HepG2 (cell line): ENCODE measurements around the gene C17orf75. TPM values are rescaled to one million over a fixed set of nuclear protein-coding genes. Genes with fewer than 3 reads are reported as not detected.
"Not testable (repeated sequence)": the region's sequence is repeated elsewhere in the genome, so short reads cannot be mapped to it uniquely, and the experiment has no call there.

Experiments
- ATAC-seq: fragments of 200-7000 bp; cut with Tn5 transposase; 3 replicates; pipeline ENCODE4 v1.9.1; 2020; ENCODE audit warnings: mild to moderate bottlenecking, moderate library complexity
- BruUV-seq: library from RNA; stranded (reverse); fragments of 400-500 nt; replicated peaks from 2 replicates; lab custom pipeline; 2021; lab: Mats Ljungman, UMichigan
- CTCF ChIA-PET: fragments of 300-600 bp; formaldehyde crosslinking; extraction: SDS; loops from one replicate; lab custom pipeline; 2021; ENCODE audit warnings: low total read pairs, inconsistent platforms, low intra/inter-chr PET ratio; lab: Yijun Ruan, JAX
- POLR2A ChIA-PET: fragments of 350-600 bp; sonication (Branson Sonifier 250); formaldehyde crosslinking; loops from one replicate; lab custom pipeline; 2020; ENCODE audit warnings: antibody characterized with exemption, inconsistent platforms; lab: Yijun Ruan, JAX
- DNase-seq: peaks from one replicate; pipeline ENCODE4 v3.0.0-alpha.2; 2015; ENCODE audit warnings: low spot score
- FAIRE-seq: peaks from 3 replicates; lab custom pipeline; 2011; peaks lifted over from hg19 to GRCh38; lab: Jason Lieb, UNC
- H2AFZ ChIP-seq: one replicate; pipeline ENCODE4 v1.6.1; 2011; ENCODE audit warnings: low read length, inconsistent platforms
- H3K27ac ChIP-seq: fragments of 300-600 bp; 3 replicates; pipeline ENCODE4 v1.8.0; 2011; ENCODE audit warnings: mixed run types, mild to moderate bottlenecking, mixed read lengths, low read length, inconsistent platforms; ENCODE audit not compliant: insufficient read depth; ENCODE audit errors: extremely low read length
- H3K27me3 ChIP-seq, 2 experiments: fragments of 200-600 bp in 1 of 2; 2 replicates in 1 of 2; 3 replicates in 1 of 2; pipeline versions ENCODE4 v1.6.0 to v1.8.0; 2011; ENCODE audit warnings: low read length in 2 of 2, mild to moderate bottlenecking in 2 of 2, moderate library complexity in 2 of 2, inconsistent platforms in 1 of 2; ENCODE audit not compliant: insufficient read depth in 2 of 2, control insufficient read depth in 1 of 2
- H3K36me3 ChIP-seq, 2 experiments: fragments of 200-600 bp in 1 of 2; replicated peaks in 1 of 2; 2 replicates in 1 of 2; 3 replicates in 1 of 2; pipeline versions ENCODE4 v1.5.1 to v1.8.0; 2011; ENCODE audit warnings: low read length in 2 of 2, inconsistent platforms in 1 of 2; ENCODE audit not compliant: insufficient read depth in 2 of 2, control insufficient read depth in 1 of 2
- H3K4me1 ChIP-seq: 2 replicates; pipeline ENCODE4 v1.5.1; 2012; ENCODE audit warnings: low read length, inconsistent platforms; ENCODE audit not compliant: insufficient read depth
- H3K4me2 ChIP-seq: 2 replicates; pipeline ENCODE4 v1.6.0; 2011; ENCODE audit warnings: low read depth, low read length, inconsistent platforms
- H3K4me3 ChIP-seq, 3 experiments: fragments of 200-600 bp in 1 of 3; sonication (generic), shearing (Covaris generic) in 1 of 3; replicated peaks in 1 of 3; 2 replicates each; pipeline ENCODE4 v1.5.1; 2011 to 2016; ENCODE audit warnings: low read length in 3 of 3, inconsistent platforms in 2 of 3, low read depth in 2 of 3, mild to moderate bottlenecking in 2 of 3, control low read depth in 1 of 3, mixed read lengths in 1 of 3; ENCODE audit not compliant: insufficient read depth in 1 of 3
- H3K79me2 ChIP-seq: one replicate; pipeline ENCODE4 v1.6.1; 2011; ENCODE audit warnings: low read length, inconsistent platforms; ENCODE audit not compliant: insufficient read depth
- H3K9ac ChIP-seq: 2 replicates; pipeline ENCODE4 v1.6.0; 2011; ENCODE audit warnings: mild to moderate bottlenecking, low read depth, low read length, inconsistent platforms; ENCODE audit not compliant: insufficient read depth
- H3K9me3 ChIP-seq: 2 replicates; pipeline ENCODE4 v1.5.1; 2012; ENCODE audit warnings: mild to moderate bottlenecking, low read length
- H4K20me1 ChIP-seq: 2 replicates; pipeline ENCODE4 v1.6.0; 2011; ENCODE audit warnings: inconsistent platforms, mild to moderate bottlenecking, low read length, moderate library complexity; ENCODE audit not compliant: insufficient read depth
- EHMT2 ChIP-seq: fragments of 200-600 bp; sonication (generic); IDR thresholded peaks from 2 replicates; pipeline ENCODE4 v1.7.0; 2017; ENCODE audit warnings: antibody characterized with exemption, low read depth, low read length, borderline replicate concordance
- ELF3 ChIP-seq: IDR thresholded peaks from 2 replicates; pipeline ENCODE4 v1.6.1; 2016; ENCODE audit warnings: missing genetic modification reagents, missing compliant biosample characterization
- GPBP1L1 ChIP-seq: sonication (generic); formaldehyde crosslinking; IDR thresholded peaks from 2 replicates; pipeline ENCODE4 v1.5.0; 2020; ENCODE audit warnings: mild to moderate bottlenecking, missing genetic modification reagents
- KAT2B ChIP-seq: fragments of 150-350 bp; IDR thresholded peaks from 2 replicates; pipeline ENCODE4 v1.6.1; 2014; ENCODE audit warnings: low read depth, low read length, borderline replicate concordance
- KDM5A ChIP-seq: fragments of 200-600 bp; sonication (generic); IDR thresholded peaks from 2 replicates; pipeline ENCODE4 v1.7.0; 2018; ENCODE audit warnings: antibody characterized with exemption, mild to moderate bottlenecking, low read length, borderline replicate concordance
- MBD4 ChIP-seq: IDR thresholded peaks from 2 replicates; pipeline ENCODE4 v1.6.1; 2012; ENCODE audit warnings: low read length, inconsistent platforms, borderline replicate concordance
- NCOR1 ChIP-seq: fragments of 200-600 bp; sonication (generic); IDR thresholded peaks from 2 replicates; pipeline ENCODE4 v1.7.0; 2017; ENCODE audit warnings: antibody characterized with exemption, low read length, borderline replicate concordance
- SIN3A ChIP-seq: IDR thresholded peaks from 2 replicates; pipeline ENCODE4 v1.6.1; 2011; ENCODE audit warnings: low read depth, mild to moderate bottlenecking, control low read depth, low read length, borderline replicate concordance
- ZBTB33 ChIP-seq: sonication (generic); formaldehyde crosslinking; IDR thresholded peaks from 2 replicates; pipeline ENCODE4 v1.4.0; 2020; ENCODE audit warnings: missing genetic modification reagents
- ZNF784 ChIP-seq: sonication (generic); formaldehyde crosslinking; IDR thresholded peaks from 2 replicates; pipeline ENCODE4 v1.5.1; 2020; ENCODE audit warnings: missing genetic modification reagents, mild to moderate bottlenecking, borderline replicate concordance
- WGBS: methylation state at CpG from one replicate; pipeline ENCODE4 v1.1.6; 2017; ENCODE audit warnings: low lambda C conversion rate; 5-methylcytosine and 5-hydroxymethylcytosine counted together
- in situ Hi-C: cut with HindIII; loops from 2 replicates; pipeline ENCODE4 v1.10.0; 2017; ENCODE audit warnings: low pct_unique_long_range_greater_than_20kb; ENCODE audit not compliant: extremely low pct_ligation_motif_present
- intact Hi-C: fragments of 100-400 bp; cut with micrococcal nuclease; formaldehyde crosslinking; loops from one replicate; pipeline ENCODE4 v1.10.0; 2022; ENCODE audit not compliant: unreplicated experiment
- polyA plus RNA-seq, 8 experiments: library from polyadenylated mRNA; depleted of rRNA in 3 of 8; stranded (reverse) in 7 of 8; unstranded in 1 of 8; fragments of >200 nt; fragmentation: Illumina TruSeq in 4 of 8; extraction: Trizol in 4 of 8; gene quantifications; 2 replicates each; pipeline versions ENCODE4 v1.2.1 to v1.2.3, GENCODE V29; 2011 to 2016; ENCODE audit warnings: low read depth in 4 of 8, missing spikeins in 1 of 8, mixed read lengths in 1 of 8; ENCODE audit not compliant: insufficient read depth in 1 of 8
- total RNA-seq, 5 experiments: library from RNA; depleted of rRNA; stranded (reverse); fragments of >200 nt; fragmentation: Illumina TruSeq; extraction: Trizol; gene quantifications; 2 replicates each; pipeline ENCODE4 v1.2.3, GENCODE V29; 2016; ENCODE audit warnings: low read depth in 1 of 5

Gene C17orf75
- total and polyA plus RNA-seq, 2 of the 13 experiments (the other 11 are each of a cell fraction or from before 2014, with no cell fraction given): 16.2 to 33.0 TPM

GRCh38 chr17:32352734-32353133, 10.8 kb upstream of the C17orf75 start:
- peaks cover 62% of the 10 kb centered on the region for H4K20me1 ChIP-seq
- in situ Hi-C loops, H3K27me3 ChIP-seq, ATAC-seq, intact Hi-C loops, CTCF ChIA-PET, FAIRE-seq, H3K27ac ChIP-seq, POLR2A ChIA-PET, H2AFZ ChIP-seq, H3K9me3 ChIP-seq, DNase-seq, BruUV-seq: not testable (repeated sequence)
- peak; percentile 54; the same call in 1 of the 2 replicates for TF ChIP-seq ZBTB33 (CRISPR knock-in tag)
- H3K4me1 ChIP-seq: peaks cover 60% of the 10 kb centered on the region
- peak overlapping the region; percentile 100 for H3K9ac ChIP-seq
- WGBS: 86% methylated on average over 9 of the region's 9 CpGs
- H3K36me3 ChIP-seq: peaks cover 8 to 37% of the 10 kb centered on the region in 2 experiments
- H3K79me2 ChIP-seq: peaks cover 85% of the 10 kb centered on the region
- H3K4me3 ChIP-seq: peak overlapping the region; percentile 64 to 98 (median 97); a peak in 5 of 6 replicates
- H3K4me2 ChIP-seq: peak overlapping the region; percentile 77

- WGBS: 1% methylated on average over 20 of the region's 20 CpGs
Observed at GRCh38 chr17:32350666-32351418, 8.9 kb upstream of the C17orf75 start.

More at GRCh38 chr17:32350666-32351418, 8.9 kb upstream of the C17orf75 start:
- BruUV-seq: no TSS peak
- H3K27me3 ChIP-seq: peaks cover 0 to 4% of the 10 kb centered on the region in 2 experiments; a peak in 1 of 5 replicates
- in situ Hi-C loops (no loop called here), intact Hi-C loops (no loop called here)
- peak overlapping the region; percentile 77 for H3K4me2 ChIP-seq
- no peak overlapping the region for H2AFZ ChIP-seq
- H3K9ac ChIP-seq: peak overlapping the region; percentile 100
- H3K4me1 ChIP-seq: peaks cover 48% of the 10 kb centered on the region
- TF ChIP-seq NCOR1 (0 out of 2 replicates have a peak, but pooled peaks have one; percentile 4), SIN3A (peak; percentile 5; the same call in 1 of the 2 replicates), MBD4 (0 out of 2 replicates have a peak, but pooled peaks have one; percentile 40), KAT2B (peak; percentile 97), ZNF784 (no peak), GPBP1L1 (no peak), ELF3 (CRISPR knock-in tag) (0 out of 2 replicates have a peak, but pooled peaks have one; percentile 33), EHMT2 (no peak), KDM5A (0 out of 2 replicates have a peak, but pooled peaks have one; percentile 15)
- H3K9me3 ChIP-seq: no peaks in the 10 kb centered on the region
- peak overlapping the region; percentile 64 to 98 (median 97) for H3K4me3 ChIP-seq
- DNase-seq (peak; percentile 54), FAIRE-seq (no peak), ATAC-seq (peak; percentile 23)
- CTCF ChIA-PET: no interaction called here
- H3K27ac ChIP-seq: peak overlapping the region; percentile 99
- POLR2A ChIA-PET: interaction anchor here (0.5 to 1.6 kb wide), 9 partner anchors 9 to 877 kb away, joined by 3 to 7 read pairs (median 4); partner anchors contain the start of genes C17orf75 and PSMD11
- peaks cover 69% of the 10 kb centered on the region for H3K79me2 ChIP-seq
- H4K20me1 ChIP-seq: peaks cover 48% of the 10 kb centered on the region
- H3K36me3 ChIP-seq: peaks cover 3 to 23% of the 10 kb centered on the region in 2 experiments; a peak in 4 of 5 replicates
